OCI-LY3 (cell line): Measurements from ENCODE around the gene WDR70.

Experiments used
- CTCF ChIP-seq: fragments of 200-600, 300-600 bp; sonication (generic); IDR thresholded peaks from 2 replicates; pipeline ENCODE4 v1.5.1; 2014; ENCODE audit warnings: antibody characterized with exemption, low read length, low read depth
- EZH2phosphoT487 ChIP-seq: fragments of 200-600 bp; shearing (Covaris generic); IDR thresholded peaks from 2 replicates; pipeline ENCODE4 v1.6.1; 2018; ENCODE audit warnings: antibody characterized with exemption, mixed run types, low read depth

- TF ChIP-seq CTCF (no peak), EZH2phosphoT487 (no peak)
Observed at GRCh38 chr5:37641933-37642332, 262.8 kb downstream of the WDR70 start.
